CD4-positive, alpha-beta memory T cell (primary cell): ENCODE measurements around the gene SCGB3A1. TPM values are rescaled to one million over a fixed set of nuclear protein-coding genes. Genes with fewer than 3 reads are reported as not detected.

Source experiments
- CTCF ChIA-PET: fragments of 350-600 bp; sonication (Branson Sonifier 250); formaldehyde crosslinking; loops from one replicate; lab custom pipeline; 2021; ENCODE audit warnings: inconsistent platforms; ENCODE audit not compliant: partially characterized antibody; lab: Charles Lee
- POLR2A ChIA-PET: fragments of 350-600 bp; sonication (Branson Sonifier 250); formaldehyde crosslinking; loops from one replicate; lab custom pipeline; 2021; ENCODE audit not compliant: partially characterized antibody; lab: Charles Lee
- DNase-seq, 5 donors: peaks; one replicate each; pipeline versions ENCODE4 v3.0.0 to v3.0.0-alpha.2; 2020 to 2022; ENCODE audit warnings: mixed read lengths in 1 of 5
- H3K27ac ChIP-seq: one replicate; pipeline ENCODE4 v1.7.0; 2013; ENCODE audit warnings: low read depth, low read length
- H3K27me3 ChIP-seq: 2 replicates; pipeline ENCODE4 v1.7.0; 2013; ENCODE audit warnings: mild to moderate bottlenecking, low read length, moderate library complexity; ENCODE audit not compliant: insufficient read depth
- H3K36me3 ChIP-seq: 2 replicates; pipeline ENCODE4 v1.7.0; 2013; ENCODE audit warnings: mild to moderate bottlenecking, low read length, moderate library complexity; ENCODE audit not compliant: insufficient read depth
- H3K4me1 ChIP-seq: 2 replicates; pipeline ENCODE4 v1.7.0; 2013; ENCODE audit warnings: mild to moderate bottlenecking, low read length, moderate library complexity; ENCODE audit not compliant: insufficient read depth
- H3K4me3 ChIP-seq, 2 donors: one replicate each; pipeline ENCODE4 v1.7.0; 2013; ENCODE audit warnings: low read length in 2 of 2, mild to moderate bottlenecking in 1 of 2
- H3K9me3 ChIP-seq, 2 donors: one replicate each; pipeline ENCODE4 v1.7.0; 2013; ENCODE audit warnings: low read length in 2 of 2, control low read depth in 1 of 2; ENCODE audit not compliant: control insufficient read depth in 1 of 2
- H3K27ac Mint-ChIP-seq, 7 donors: one replicate each; pipeline ENCODE4 v1.8.0; 2020 to 2021; ENCODE audit warnings: mixed read lengths in 7 of 7, mild to moderate bottlenecking in 6 of 7, inconsistent platforms in 3 of 7, moderate library complexity in 3 of 7
- H3K27me3 Mint-ChIP-seq, 2 donors: one replicate each; pipeline ENCODE4 v1.8.0; 2020 to 2021; ENCODE audit warnings: mixed read lengths in 2 of 2
- H3K36me3 Mint-ChIP-seq, 2 donors: one replicate each; pipeline ENCODE4 v1.8.0; 2020 to 2021; ENCODE audit warnings: mixed read lengths in 2 of 2, inconsistent platforms in 1 of 2, mild to moderate bottlenecking in 1 of 2
- H3K4me1 Mint-ChIP-seq, 4 donors: one replicate each; pipeline ENCODE4 v1.8.0; 2020 to 2021; ENCODE audit warnings: mixed read lengths in 4 of 4, mild to moderate bottlenecking in 1 of 4
- H3K4me3 Mint-ChIP-seq, 8 donors: one replicate each; pipeline ENCODE4 v1.8.0; 2020 to 2021; ENCODE audit warnings: mixed read lengths in 8 of 8, mild to moderate bottlenecking in 7 of 8, moderate library complexity in 6 of 8, inconsistent platforms in 3 of 8
- H3K9me3 Mint-ChIP-seq, 8 donors: one replicate each; pipeline ENCODE4 v1.8.0; 2020 to 2021; ENCODE audit warnings: mixed read lengths in 8 of 8, mild to moderate bottlenecking in 5 of 8, inconsistent platforms in 3 of 8, moderate library complexity in 1 of 8
- intact Hi-C: fragments of 100-400 bp; cut with micrococcal nuclease; formaldehyde crosslinking; loops from one replicate; pipeline ENCODE4 v1.15.1; 2023
- polyA plus RNA-seq, 2 donors: library from polyadenylated mRNA; unstranded; fragments of 300-500 nt; fragmentation: Illumina TruSeq; gene quantifications; one replicate each; pipeline ENCODE4 v1.2.3, GENCODE V29; 2021
- total RNA-seq, 2 experiments: library from RNA; stranded (reverse); gene quantifications; one replicate each; pipeline ENCODE4 v1.2.3, GENCODE V29; 2021

The SCGB3A1 gene
- total and polyA plus RNA-seq, 4 experiments from 2014 or later = not detected

GRCh38 chr5:180598316-180598701 lies 7.0 kb upstream of the SCGB3A1 start:
- H3K9me3 Mint-ChIP-seq = no peaks in the 10 kb centered on the region
- Histone ChIP-seq H3K27ac (no peak overlapping the region), H3K36me3 (no peaks in the 10 kb centered on the region), H3K4me1 (no peaks in the 10 kb centered on the region), H3K4me3 (no peak overlapping the region), H3K9me3 (no peaks in the 10 kb centered on the region), H3K27me3 (peaks cover 3% of the 10 kb centered on the region)
- H3K4me1 Mint-ChIP-seq = no peaks in the 10 kb centered on the region
- DNase-seq = no peak
- CTCF ChIA-PET = interaction anchor here (1.1 kb wide), 1 partner anchor 15 kb away, joined by 3 read pairs; no protein-coding TSS in a partner anchor
- no peak overlapping the region for H3K4me3 Mint-ChIP-seq
- intact Hi-C loops = no loop called here
- H3K27me3 Mint-ChIP-seq = peaks cover 3 to 5% of the 10 kb centered on the region in 2 donors
- H3K36me3 Mint-ChIP-seq = no peaks in the 10 kb centered on the region
- POLR2A ChIA-PET = no interaction called here
- H3K27ac Mint-ChIP-seq = no peak overlapping the region

- intact Hi-C loops = no loop called here
Observed at GRCh38 chr5:180596668-180597231, 5.5 kb upstream of the SCGB3A1 start.

GRCh38 chr5:180596115-180596667 lies 4.9 kb upstream of the SCGB3A1 start:
- Histone ChIP-seq H3K36me3 (no peaks in the 10 kb centered on the region), H3K27ac (no peak overlapping the region), H3K9me3 (no peaks in the 10 kb centered on the region), H3K4me3 (no peak overlapping the region), H3K27me3 (peaks cover 6% of the 10 kb centered on the region), H3K4me1 (no peaks in the 10 kb centered on the region)
- H3K9me3 Mint-ChIP-seq = no peaks in the 10 kb centered on the region
- H3K27ac Mint-ChIP-seq = no peak overlapping the region
- intact Hi-C loops = no loop called here
- no peak for DNase-seq
- no peaks in the 10 kb centered on the region for H3K36me3 Mint-ChIP-seq
- no peak overlapping the region for H3K4me3 Mint-ChIP-seq
- H3K4me1 Mint-ChIP-seq = peaks cover 2 to 7% (median 4%) of the 10 kb centered on the region in 4 donors
- ChIA-PET POLR2A (no interaction called here), CTCF (no interaction called here)
- peaks cover 12 to 14% of the 10 kb centered on the region in 2 donors for H3K27me3 Mint-ChIP-seq

More at GRCh38 chr5:180596668-180597231, 5.5 kb upstream of the SCGB3A1 start:
- ChIA-PET POLR2A (no interaction called here), CTCF (no interaction called here)
- no peaks in the 10 kb centered on the region for H3K9me3 ChIP-seq
- H3K27ac Mint-ChIP-seq = no peak overlapping the region
- no peaks in the 10 kb centered on the region for H3K36me3 Mint-ChIP-seq
- no peaks in the 10 kb centered on the region for H3K36me3 ChIP-seq
- H3K4me3 ChIP-seq = no peak overlapping the region
- no peak overlapping the region for H3K27ac ChIP-seq
- no peaks in the 10 kb centered on the region for H3K9me3 Mint-ChIP-seq
- peaks cover 6% of the 10 kb centered on the region for H3K27me3 ChIP-seq
- H3K27me3 Mint-ChIP-seq = peaks cover 12 to 14% of the 10 kb centered on the region in 2 donors
- DNase-seq = no peak
- no peak overlapping the region for H3K4me3 Mint-ChIP-seq
- H3K4me1 Mint-ChIP-seq = peaks cover 2 to 7% (median 4%) of the 10 kb centered on the region in 4 donors
- H3K4me1 ChIP-seq = no peaks in the 10 kb centered on the region

- no peaks in the 10 kb centered on the region for H3K36me3 Mint-ChIP-seq
Observed at GRCh38 chr5:180595381-180596114, 4.2 kb upstream of the SCGB3A1 start.

GRCh38 chr5:180595046-180595379 lies 3.7 kb upstream of the SCGB3A1 start:
- Mint-ChIP-seq H3K4me3 (no peak overlapping the region), H3K4me1 (peaks cover 2 to 7% (median 4%) of the 10 kb centered on the region in 4 donors), H3K36me3 (no peaks in the 10 kb centered on the region), H3K27ac (no peak overlapping the region), H3K27me3 (peaks cover 9 to 14% of the 10 kb centered on the region in 2 donors), H3K9me3 (no peaks in the 10 kb centered on the region)
- CTCF ChIA-PET = no interaction called here
- intact Hi-C loops = no loop called here
- H3K27ac ChIP-seq = no peak overlapping the region
- H3K9me3 ChIP-seq = no peaks in the 10 kb centered on the region
- H3K27me3 ChIP-seq = peaks cover 6% of the 10 kb centered on the region
- no peak for DNase-seq
- POLR2A ChIA-PET = no interaction called here
- no peaks in the 10 kb centered on the region for H3K4me1 ChIP-seq
- H3K36me3 ChIP-seq = no peaks in the 10 kb centered on the region
- H3K4me3 ChIP-seq = no peak overlapping the region

More at GRCh38 chr5:180595381-180596114, 4.2 kb upstream of the SCGB3A1 start:
- Mint-ChIP-seq H3K27me3 (peaks cover 12 to 14% of the 10 kb centered on the region in 2 donors), H3K9me3 (no peaks in the 10 kb centered on the region), H3K4me3 (no peak overlapping the region), H3K27ac (no peak overlapping the region), H3K4me1 (peaks cover 2 to 7% (median 4%) of the 10 kb centered on the region in 4 donors)
- POLR2A ChIA-PET = no interaction called here
- Histone ChIP-seq H3K4me1 (no peaks in the 10 kb centered on the region), H3K36me3 (no peaks in the 10 kb centered on the region), H3K27me3 (peaks cover 6% of the 10 kb centered on the region), H3K27ac (no peak overlapping the region), H3K4me3 (no peak overlapping the region), H3K9me3 (no peaks in the 10 kb centered on the region)
- CTCF ChIA-PET = no interaction called here
- intact Hi-C loops = no loop called here
- no peak for DNase-seq

GRCh38 chr5:180594311-180595045 lies 3.2 kb upstream of the SCGB3A1 start:
- H3K4me1 ChIP-seq = no peaks in the 10 kb centered on the region
- H3K27me3 Mint-ChIP-seq = peaks cover 13 to 18% of the 10 kb centered on the region in 2 donors
- H3K9me3 Mint-ChIP-seq = no peaks in the 10 kb centered on the region
- peaks cover 2 to 11% (median 6%) of the 10 kb centered on the region in 4 donors for H3K4me1 Mint-ChIP-seq
- intact Hi-C loops = no loop called here
- H3K36me3 ChIP-seq = no peaks in the 10 kb centered on the region
- H3K4me3 Mint-ChIP-seq = no peak overlapping the region
- no peak overlapping the region for H3K27ac Mint-ChIP-seq
- no peaks in the 10 kb centered on the region for H3K9me3 ChIP-seq
- DNase-seq = no peak
- peaks cover 6% of the 10 kb centered on the region for H3K27me3 ChIP-seq
- ChIA-PET CTCF (no interaction called here), POLR2A (no interaction called here)
- no peak overlapping the region for H3K27ac ChIP-seq
- H3K36me3 Mint-ChIP-seq = no peaks in the 10 kb centered on the region
- no peak overlapping the region for H3K4me3 ChIP-seq
